ENCODE results near the gene SEL1L2. TPM values are rescaled to one million over a fixed set of nuclear protein-coding genes. Genes with fewer than 3 reads are reported as not detected.

Gene SEL1L2
- total RNA-seq, 4 donors from 2014 or later, result not detected

- H3K27me3 ChIP-seq, result no peaks in the 10 kb centered on the region
- no peak overlapping the region for H3K27ac ChIP-seq
- H3K36me3 ChIP-seq, result peaks cover 0 to 4% (median 1%) of the 10 kb centered on the region in 4 donors
- TF ChIP-seq CTCF (IDR thresholded peaks at IDR 0.05) (no peak), EP300 (IDR thresholded peaks at IDR 0.05; ENCODE audit: low read depth) (no peak), POLR2AphosphoS5 (IDR thresholded peaks at IDR 0.05) (no peak), POLR2A (IDR thresholded peaks at IDR 0.05) (no peak)
- 85% methylated on average over 2 of the region's 2 CpGs; no CpG with 5 or more reads in 1 of the 2 donors for WGBS, 2 donors (ENCODE audit: low coverage in 1 of 2)
- H3K4me1 ChIP-seq, result peaks cover 0 to 5% (median 0%) of the 10 kb centered on the region in 4 donors
- intact Hi-C loops (cut with DNase I; ENCODE audit: low total_unique reads), result loop anchor here (5.0 kb wide), 2 partner anchors 130 to 235 kb away; no protein-coding TSS in a partner anchor
- no peaks in the 10 kb centered on the region for H3K9me3 ChIP-seq
- no peak for DNase-seq
- in situ Hi-C loops (cut with MboI; ENCODE audit: low pct_ligation_motif_present in 1 of 4, low pct_unique_long_range_greater_than_20kb in 1 of 4, low sequenced_read_pairs in 3 of 4), result loop anchor here in 3 of 4 donors (5.0 to 25.0 kb wide), 3 partner anchors 220 to 240 kb away; no protein-coding TSS in a partner anchor
- H3K4me3 ChIP-seq, result no peak overlapping the region
These were observed 168.0 kb downstream of the SEL1L2 start for GRCh38 chr20:13822459-13822858.

GRCh38 chr20:13821876-13822275 is 168.5 kb downstream of the SEL1L2 start:
- H3K9me3 ChIP-seq, result no peaks in the 10 kb centered on the region
- peaks cover 0 to 7% (median 3%) of the 10 kb centered on the region in 4 donors for H3K36me3 ChIP-seq
- no peaks in the 10 kb centered on the region for H3K27me3 ChIP-seq
- H3K27ac ChIP-seq, result no peak overlapping the region
- intact Hi-C loops (cut with DNase I; ENCODE audit: low total_unique reads), result loop anchor here (5.0 kb wide), 2 partner anchors 130 to 235 kb away; no protein-coding TSS in a partner anchor
- WGBS, 2 donors (ENCODE audit: low coverage in 1 of 2), result 93% methylated on average over 7 of the region's 7 CpGs; no CpG with 5 or more reads in 1 of the 2 donors
- no peak for DNase-seq
- H3K4me3 ChIP-seq, result no peak overlapping the region
- in situ Hi-C loops (cut with MboI; ENCODE audit: low pct_ligation_motif_present in 1 of 4, low pct_unique_long_range_greater_than_20kb in 1 of 4, low sequenced_read_pairs in 3 of 4), result loop anchor here in 3 of 4 donors (5.0 to 25.0 kb wide), 3 partner anchors 220 to 240 kb away; no protein-coding TSS in a partner anchor
- peaks cover 0 to 5% (median 0%) of the 10 kb centered on the region in 4 donors for H3K4me1 ChIP-seq
- TF ChIP-seq POLR2A (IDR thresholded peaks at IDR 0.05) (no peak), CTCF (IDR thresholded peaks at IDR 0.05) (no peak), POLR2AphosphoS5 (IDR thresholded peaks at IDR 0.05) (no peak)

GRCh38 chr20:13819885-13820645 is 170.3 kb downstream of the SEL1L2 start:
- in situ Hi-C loops (cut with MboI; ENCODE audit: low pct_ligation_motif_present in 1 of 4, low pct_unique_long_range_greater_than_20kb in 1 of 4, low sequenced_read_pairs in 3 of 4) (loop anchor here in 3 of 4 donors (5.0 to 25.0 kb wide), 3 partner anchors 222 to 242 kb away; no protein-coding TSS in a partner anchor), intact Hi-C loops (cut with DNase I; ENCODE audit: low total_unique reads) (loop anchor here (5.0 kb wide), 2 partner anchors 132 to 237 kb away; no protein-coding TSS in a partner anchor)
- DNase-seq, result no peak
- 31 to 40% methylated on average over 4 to 5 of the region's 5 CpGs for WGBS, 2 donors (ENCODE audit: low coverage in 1 of 2)
- no peak overlapping the region for H3K4me3 ChIP-seq
- H3K27ac ChIP-seq, result peak overlapping the region in 2 of 4 donors; percentile 17 to 24
- no peaks in the 10 kb centered on the region for H3K27me3 ChIP-seq
- H3K36me3 ChIP-seq, result peaks cover 0 to 23% (median 5%) of the 10 kb centered on the region in 4 donors
- no peaks in the 10 kb centered on the region for H3K9me3 ChIP-seq
- H3K4me1 ChIP-seq, result peaks cover 0 to 5% (median 0%) of the 10 kb centered on the region in 4 donors
- TF ChIP-seq CTCF (IDR thresholded peaks at IDR 0.05), result peak; percentile 70 to 80 (median 75)
- no peak for TF ChIP-seq EP300 (IDR thresholded peaks at IDR 0.05; ENCODE audit: low read depth)

GRCh38 chr20:13817342-13817741 is 173.1 kb downstream of the SEL1L2 start:
- peaks cover 0 to 46% (median 14%) of the 10 kb centered on the region in 4 donors for H3K36me3 ChIP-seq
- no peak overlapping the region for H3K4me3 ChIP-seq
- H3K27ac ChIP-seq, result no peak overlapping the region
- H3K27me3 ChIP-seq, result no peaks in the 10 kb centered on the region
- no peak for DNase-seq
- intact Hi-C loops (cut with DNase I; ENCODE audit: low total_unique reads) (no loop called here), in situ Hi-C loops (cut with MboI; ENCODE audit: low pct_ligation_motif_present in 1 of 4, low pct_unique_long_range_greater_than_20kb in 1 of 4, low sequenced_read_pairs in 3 of 4) (loop anchor here in 1 of 4 donors (25.0 kb wide), 1 partner anchor 245 kb away; no protein-coding TSS in a partner anchor)
- H3K4me1 ChIP-seq, result peaks cover 0 to 5% (median 0%) of the 10 kb centered on the region in 4 donors
- TF ChIP-seq POLR2A (IDR thresholded peaks at IDR 0.05) (no peak), CTCF (IDR thresholded peaks at IDR 0.05) (no peak)
- no peaks in the 10 kb centered on the region for H3K9me3 ChIP-seq
